Stimulated activated naive B cell treated with anti-CD40 and anti-IgM and Interleukin-4, amounts not matched to agents 10 μg/mL and 1 μg/mL and 100 μg/mL, for 72 hours (primary cell): ENCODE measurements around the gene MAPT.

Source experiments
- ATAC-seq, 2 donors: fragments of 150-1000 bp; cut with Tn5 transposase; replicated peaks; 2 replicates each; pipeline ENCODE4 v1.10.0; 2021; ENCODE audit warnings: moderate library complexity in 1 of 2
- DNase-seq: peaks from one replicate; pipeline ENCODE4 v3.0.0; 2021
- H3K27ac Mint-ChIP-seq: one replicate; pipeline ENCODE4 v1.8.0; 2022; ENCODE audit warnings: mild to moderate bottlenecking, mixed read lengths
- H3K27me3 Mint-ChIP-seq, 2 donors: one replicate each; pipeline ENCODE4 v1.8.0; 2022; ENCODE audit warnings: mixed read lengths in 2 of 2
- H3K36me3 Mint-ChIP-seq, 2 donors: one replicate each; pipeline ENCODE4 v1.8.0; 2022; ENCODE audit warnings: mixed read lengths in 2 of 2, mild to moderate bottlenecking in 1 of 2
- H3K4me1 Mint-ChIP-seq, 2 donors: one replicate each; pipeline ENCODE4 v1.8.0; 2022; ENCODE audit warnings: mixed read lengths in 2 of 2, mild to moderate bottlenecking in 1 of 2
- H3K4me3 Mint-ChIP-seq, 2 donors: one replicate each; pipeline ENCODE4 v1.8.0; 2022; ENCODE audit warnings: mild to moderate bottlenecking in 2 of 2, mixed read lengths in 2 of 2, moderate library complexity in 1 of 2
- H3K9me3 Mint-ChIP-seq, 2 donors: one replicate each; pipeline ENCODE4 v1.8.0; 2022; ENCODE audit warnings: mixed read lengths in 2 of 2, mild to moderate bottlenecking in 1 of 2

The MAPT gene

GRCh38 chr17:45914047-45914717, 19.8 kb downstream of the MAPT start:
- DNase-seq (no peak), ATAC-seq (no peak)
- Mint-ChIP-seq H3K9me3 (peaks cover 10 to 14% of the 10 kb centered on the region in 2 donors), H3K36me3 (peaks cover 3 to 9% of the 10 kb centered on the region in 2 donors), H3K27me3 (peaks cover 14 to 57% of the 10 kb centered on the region in 2 donors), H3K4me1 (peaks cover 7 to 8% of the 10 kb centered on the region in 2 donors), H3K27ac (no peak overlapping the region), H3K4me3 (no peak overlapping the region)

DNA sequence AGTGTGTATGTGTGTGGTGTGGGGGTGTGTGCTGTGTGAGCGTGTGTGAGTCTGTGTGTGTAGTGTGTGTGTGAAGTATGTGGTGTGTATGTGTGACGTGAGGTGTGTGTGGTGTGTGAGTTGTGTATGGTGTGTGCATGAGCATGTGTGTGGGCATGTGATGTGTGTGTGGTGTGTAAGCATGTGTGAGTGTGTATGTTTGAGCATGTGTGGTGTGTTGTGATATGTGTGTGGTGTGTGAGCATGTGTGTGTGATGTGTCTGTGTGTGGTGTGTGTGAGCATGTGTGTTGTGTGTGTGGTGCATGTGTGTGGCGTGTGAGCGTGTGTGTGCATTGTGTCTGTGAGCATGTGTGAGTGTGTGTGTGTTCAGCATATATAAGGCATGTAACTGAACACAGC, 20.9 kb downstream of the MAPT start:
- H3K9me3 Mint-ChIP-seq = peaks cover 10 to 14% of the 10 kb centered on the region in 2 donors
- ATAC-seq (no peak), DNase-seq (no peak)
- H3K27me3 Mint-ChIP-seq = peaks cover 18 to 59% of the 10 kb centered on the region in 2 donors
- H3K4me3 Mint-ChIP-seq = no peak overlapping the region
- peaks cover 7 to 8% of the 10 kb centered on the region in 2 donors for H3K4me1 Mint-ChIP-seq
- no peak overlapping the region for H3K27ac Mint-ChIP-seq
- H3K36me3 Mint-ChIP-seq = peaks cover 3 to 9% of the 10 kb centered on the region in 2 donors

- peaks cover 7 to 8% of the 10 kb centered on the region in 2 donors for H3K4me1 Mint-ChIP-seq
- ATAC-seq = no peak
- H3K9me3 Mint-ChIP-seq = peaks cover 9 to 11% of the 10 kb centered on the region in 2 donors
- H3K27ac Mint-ChIP-seq = no peak overlapping the region
- no peak for DNase-seq
- H3K27me3 Mint-ChIP-seq = peaks cover 30 to 74% of the 10 kb centered on the region in 2 donors
- H3K4me3 Mint-ChIP-seq = no peak overlapping the region
- peaks cover 3 to 7% of the 10 kb centered on the region in 2 donors for H3K36me3 Mint-ChIP-seq
Measured at GRCh38 chr17:45917081-45917480, 22.7 kb downstream of the MAPT start.

- DNase-seq (no peak), ATAC-seq (no peak)
- Mint-ChIP-seq H3K4me3 (no peak overlapping the region), H3K36me3 (no peaks in the 10 kb centered on the region), H3K9me3 (peaks cover 0 to 2% of the 10 kb centered on the region in 2 donors), H3K4me1 (peaks cover 7 to 8% of the 10 kb centered on the region in 2 donors), H3K27ac (no peak overlapping the region), H3K27me3 (peaks cover 30 to 74% of the 10 kb centered on the region in 2 donors)
Measured at GRCh38 chr17:45918241-45918745, 23.9 kb downstream of the MAPT start.

- H3K36me3 Mint-ChIP-seq = no peaks in the 10 kb centered on the region
- H3K4me1 Mint-ChIP-seq = peaks cover 3% of the 10 kb centered on the region in 2 donors
- no peak for DNase-seq
- no peaks in the 10 kb centered on the region for H3K9me3 Mint-ChIP-seq
- no peak overlapping the region for H3K4me3 Mint-ChIP-seq
- H3K27ac Mint-ChIP-seq = no peak overlapping the region
- H3K27me3 Mint-ChIP-seq = peaks cover 38 to 71% of the 10 kb centered on the region in 2 donors
- no peak for ATAC-seq
Measured at GRCh38 chr17:45919136-45919535, 24.8 kb downstream of the MAPT start.

DNA sequence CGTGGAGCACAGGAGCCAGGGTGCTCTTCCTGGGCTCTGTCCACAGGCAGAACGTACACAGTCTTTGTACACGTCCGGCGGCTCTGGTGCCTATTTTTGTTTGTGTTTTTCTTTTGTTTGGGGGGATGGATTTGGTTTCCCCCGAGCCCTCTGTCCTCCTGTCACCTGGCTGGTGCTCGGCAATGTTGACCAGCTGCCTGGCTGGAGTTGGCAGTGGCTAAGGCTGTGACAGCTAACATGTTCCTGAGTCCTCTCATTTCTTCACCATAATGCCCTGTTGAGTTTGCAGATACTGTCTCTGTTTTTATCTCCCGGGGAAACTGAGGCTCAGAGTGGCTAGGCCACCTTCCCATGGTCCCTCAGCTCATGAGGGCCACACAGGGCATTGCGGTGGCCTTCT, 25.7 kb downstream of the MAPT start:
- Mint-ChIP-seq H3K27me3 (peaks cover 43 to 77% of the 10 kb centered on the region in 2 donors), H3K27ac (no peak overlapping the region), H3K9me3 (no peaks in the 10 kb centered on the region), H3K4me3 (no peak overlapping the region), H3K4me1 (no peaks in the 10 kb centered on the region), H3K36me3 (no peaks in the 10 kb centered on the region)
- ATAC-seq (no peak), DNase-seq (no peak)

DNA sequence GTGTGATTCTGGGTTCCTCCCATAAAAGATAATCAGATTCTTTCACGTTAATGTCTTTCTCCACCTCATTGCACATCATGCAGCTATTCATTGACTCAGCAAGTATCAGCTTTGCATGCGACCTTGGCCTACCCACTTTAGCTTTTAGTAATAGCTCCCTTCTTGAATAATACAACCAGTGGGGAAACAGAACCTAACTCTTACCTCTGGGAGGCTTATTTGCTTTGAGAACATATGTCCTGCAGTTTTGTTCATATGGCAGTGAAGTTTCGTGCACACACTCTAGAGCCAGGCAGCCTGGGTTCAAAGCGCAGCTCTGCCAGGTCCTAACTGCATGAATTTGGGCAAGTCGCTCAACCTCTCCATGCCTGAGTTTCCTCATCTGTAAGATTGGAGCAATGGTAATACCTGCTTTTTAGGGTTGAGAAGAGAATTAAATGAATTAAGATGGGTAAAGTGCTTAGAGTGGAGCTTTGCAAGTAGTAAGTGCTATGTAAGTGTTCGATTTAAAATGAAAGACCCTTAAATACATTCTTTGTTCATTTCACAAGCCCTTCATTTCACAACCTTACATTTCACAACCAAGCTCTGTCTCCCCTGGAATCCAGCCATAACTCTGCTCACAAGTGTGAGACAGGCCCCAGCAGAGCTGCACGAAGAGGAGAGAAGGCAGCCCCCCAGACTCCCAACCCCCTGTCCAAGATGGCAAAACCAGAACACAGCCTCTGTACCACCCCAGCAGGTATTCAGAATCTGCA, 29.3 kb downstream of the MAPT start:
- Mint-ChIP-seq H3K4me3 (no peak overlapping the region), H3K9me3 (peaks cover 7 to 12% of the 10 kb centered on the region in 2 donors), H3K27me3 (peaks cover 47 to 69% of the 10 kb centered on the region in 2 donors), H3K27ac (no peak overlapping the region), H3K4me1 (no peaks in the 10 kb centered on the region), H3K36me3 (peaks cover 5 to 11% of the 10 kb centered on the region in 2 donors)
- ATAC-seq (no peak), DNase-seq (no peak)

- Mint-ChIP-seq H3K4me3 (no peak overlapping the region), H3K27me3 (peaks cover 44 to 62% of the 10 kb centered on the region in 2 donors), H3K9me3 (peaks cover 7 to 12% of the 10 kb centered on the region in 2 donors), H3K27ac (no peak overlapping the region), H3K4me1 (no peaks in the 10 kb centered on the region), H3K36me3 (peaks cover 5 to 11% of the 10 kb centered on the region in 2 donors)
- DNase-seq (no peak), ATAC-seq (no peak)
Measured at GRCh38 chr17:45924332-45924820, 30.0 kb downstream of the MAPT start.

DNA sequence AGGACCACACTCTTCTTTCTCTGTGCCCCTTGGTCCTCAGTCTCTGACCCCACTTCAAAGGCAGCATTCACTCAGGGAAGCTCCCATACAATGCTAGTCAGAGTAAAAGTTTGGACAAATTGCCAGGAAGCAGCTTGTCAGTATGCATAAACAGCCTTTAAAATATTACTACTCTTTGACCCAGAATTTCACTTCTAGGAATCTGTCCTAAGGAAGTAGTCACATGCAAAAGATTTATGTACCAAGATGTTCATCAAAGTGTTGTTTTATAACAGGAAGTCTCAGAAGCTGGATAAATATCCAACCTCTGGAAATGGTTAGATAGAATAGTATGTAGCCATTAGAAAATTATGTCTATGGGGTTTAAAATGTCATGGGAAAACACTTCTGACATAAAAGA, 31.0 kb downstream of the MAPT start:
- Mint-ChIP-seq H3K9me3 (peaks cover 7 to 15% of the 10 kb centered on the region in 2 donors), H3K36me3 (peaks cover 5 to 11% of the 10 kb centered on the region in 2 donors), H3K27me3 (peaks cover 45 to 57% of the 10 kb centered on the region in 2 donors), H3K4me3 (no peak overlapping the region), H3K4me1 (no peaks in the 10 kb centered on the region), H3K27ac (no peak overlapping the region)
- DNase-seq (no peak), ATAC-seq (no peak)

- peaks cover 34 to 47% of the 10 kb centered on the region in 2 donors for H3K27me3 Mint-ChIP-seq
- DNase-seq (no peak), ATAC-seq (no peak)
- H3K4me3 Mint-ChIP-seq = no peak overlapping the region
- no peak overlapping the region for H3K27ac Mint-ChIP-seq
- peaks cover 7 to 15% of the 10 kb centered on the region in 2 donors for H3K9me3 Mint-ChIP-seq
- H3K4me1 Mint-ChIP-seq = no peaks in the 10 kb centered on the region
- peaks cover 5 to 11% of the 10 kb centered on the region in 2 donors for H3K36me3 Mint-ChIP-seq
Measured at GRCh38 chr17:45927247-45927646, 32.9 kb downstream of the MAPT start.

- Mint-ChIP-seq H3K9me3 (peaks cover 7 to 15% of the 10 kb centered on the region in 2 donors), H3K27ac (no peak overlapping the region), H3K4me3 (no peak overlapping the region), H3K27me3 (peaks cover 28 to 40% of the 10 kb centered on the region in 2 donors), H3K4me1 (no peaks in the 10 kb centered on the region), H3K36me3 (peaks cover 5 to 11% of the 10 kb centered on the region in 2 donors)
- no peak for DNase-seq
- no peak for ATAC-seq
Measured at GRCh38 chr17:45929344-45929743, 35.0 kb downstream of the MAPT start.

DNA sequence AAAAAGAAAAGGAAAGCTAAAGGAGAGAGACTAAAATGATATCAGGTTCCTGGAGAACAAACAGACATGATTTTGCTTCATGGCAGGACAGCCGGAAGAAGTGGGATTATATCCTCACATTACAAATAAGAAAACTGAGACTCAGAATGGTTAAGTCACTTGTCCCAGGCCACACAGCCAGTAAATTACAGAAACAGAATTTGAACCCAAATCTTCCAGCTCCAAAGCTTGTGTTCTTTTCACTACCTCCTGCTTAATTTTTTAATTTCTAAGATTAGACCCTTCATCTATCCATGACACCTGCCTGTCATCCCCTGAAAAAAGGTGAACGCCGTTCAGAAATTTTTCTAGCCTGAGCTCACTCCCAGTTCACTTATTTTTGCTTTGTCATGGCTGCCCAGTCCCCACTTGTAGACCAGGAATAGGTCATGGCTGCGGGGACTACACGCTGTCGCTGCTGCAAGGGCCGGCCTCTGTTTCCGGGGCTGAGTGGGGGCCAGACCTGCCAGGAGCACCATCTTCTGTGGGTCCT, 36.1 kb downstream of the MAPT start:
- H3K9me3 Mint-ChIP-seq = peaks cover 7 to 15% of the 10 kb centered on the region in 2 donors
- H3K4me3 Mint-ChIP-seq = no peak overlapping the region
- H3K4me1 Mint-ChIP-seq = no peaks in the 10 kb centered on the region
- H3K36me3 Mint-ChIP-seq = peaks cover 5 to 11% of the 10 kb centered on the region in 2 donors
- peaks cover 27 to 41% of the 10 kb centered on the region in 2 donors for H3K27me3 Mint-ChIP-seq
- ATAC-seq (no peak), DNase-seq (no peak)
- H3K27ac Mint-ChIP-seq = no peak overlapping the region

DNA sequence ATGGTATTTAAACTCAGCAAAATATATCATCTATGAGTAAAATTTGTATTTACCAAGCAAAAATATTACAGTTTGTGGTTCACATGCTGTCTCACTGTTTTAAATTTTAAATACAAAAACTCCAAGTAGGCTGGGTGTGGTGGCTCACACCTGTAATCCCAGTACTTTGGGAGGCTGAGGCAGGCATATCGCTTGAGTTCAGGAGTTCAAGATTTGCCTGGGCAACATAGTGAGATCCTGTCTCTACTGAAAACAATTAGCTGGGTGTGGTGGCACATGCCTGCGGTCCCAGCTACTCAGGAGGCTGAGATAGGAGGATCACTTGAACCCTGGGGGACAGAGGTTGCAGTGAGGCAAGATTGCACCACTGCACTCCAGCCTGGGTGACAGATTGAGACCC, 37.3 kb downstream of the MAPT start:
- ATAC-seq (no peak), DNase-seq (no peak)
- Mint-ChIP-seq H3K4me3 (no peak overlapping the region), H3K27ac (no peak overlapping the region), H3K36me3 (peaks cover 5 to 11% of the 10 kb centered on the region in 2 donors), H3K4me1 (no peaks in the 10 kb centered on the region), H3K9me3 (peaks cover 7 to 13% of the 10 kb centered on the region in 2 donors), H3K27me3 (peaks cover 38 to 53% of the 10 kb centered on the region in 2 donors)
